ENCODE results near the gene ENTHD1. TPM values are rescaled to one million over a fixed set of nuclear protein-coding genes. Genes with fewer than 3 reads are reported as not detected.

The ENTHD1 gene
- total RNA-seq, 2 experiments from 2014 or later, result 0.34 TPM

- no peaks in the 10 kb centered on the region for H3K27me3 Mint-ChIP-seq
- H3K4me3 Mint-ChIP-seq, result peak overlapping the region; percentile 72
- peak overlapping the region; percentile 90 for H3K27ac Mint-ChIP-seq
- peak; percentile 92 for TF ChIP-seq CTCF (IDR thresholded peaks at IDR 0.05)
- intact Hi-C loops (cut with micrococcal nuclease), result no loop called here
- DNase-seq (peak; percentile 81), ATAC-seq (peak; percentile 67)
- CTCF ChIA-PET, result interaction anchor here (0.8 to 4.2 kb wide), 24 partner anchors 9 to 398 kb away, joined by 3 to 50 read pairs (median 6); partner anchors contain the start of gene GRAP2
- H3K36me3 Mint-ChIP-seq (ENCODE audit: low read depth), result peaks cover 29% of the 10 kb centered on the region
- H3K9me3 Mint-ChIP-seq, result no peaks in the 10 kb centered on the region
- peaks cover 50% of the 10 kb centered on the region for H3K4me1 Mint-ChIP-seq (ENCODE audit: low read depth)
- POLR2A ChIA-PET, result interaction anchor here (0.7 to 4.4 kb wide), 15 partner anchors 9 to 111 kb away, joined by 3 to 33 read pairs (median 5); no protein-coding TSS in a partner anchor
Measured at GRCh38 chr22:39932918-39933649, 39.5 kb upstream of the ENTHD1 start.

DNA sequence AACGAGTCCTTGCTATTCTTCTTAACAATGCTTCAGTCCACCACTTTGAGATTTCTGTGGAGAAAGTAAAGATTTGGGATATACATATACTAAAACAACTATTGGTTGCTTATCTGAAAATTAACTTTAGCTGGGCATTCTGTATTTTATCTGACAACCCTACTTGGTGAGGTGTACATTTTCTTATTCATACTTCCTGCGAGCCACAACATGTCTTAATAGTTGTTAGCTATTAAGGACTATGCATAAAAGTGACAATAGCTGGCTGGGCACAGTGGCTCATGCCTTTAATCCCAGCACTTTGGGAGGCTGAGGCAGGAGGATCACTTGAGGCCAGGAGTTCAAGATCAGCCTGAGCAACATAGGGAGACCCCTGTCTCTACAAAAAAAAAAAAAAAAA is 38.6 kb upstream of the ENTHD1 start:
- ChIA-PET CTCF (interaction anchor here (0.6 to 4.2 kb wide), 16 partner anchors 9 to 397 kb away, joined by 3 to 50 read pairs (median 6); no protein-coding TSS in a partner anchor), POLR2A (interaction anchor here (0.6 to 4.4 kb wide), 11 partner anchors 8 to 112 kb away, joined by 3 to 33 read pairs (median 6); no protein-coding TSS in a partner anchor)
- peaks cover 38% of the 10 kb centered on the region for H3K36me3 Mint-ChIP-seq (ENCODE audit: low read depth)
- no peaks in the 10 kb centered on the region for H3K9me3 Mint-ChIP-seq
- H3K27ac Mint-ChIP-seq, result no peak overlapping the region
- no peak for TF ChIP-seq CTCF (IDR thresholded peaks at IDR 0.05)
- no peak overlapping the region for H3K4me3 Mint-ChIP-seq
- H3K4me1 Mint-ChIP-seq (ENCODE audit: low read depth), result peaks cover 43% of the 10 kb centered on the region
- no peaks in the 10 kb centered on the region for H3K27me3 Mint-ChIP-seq
- intact Hi-C loops (cut with micrococcal nuclease), result no loop called here
- DNase-seq (no peak), ATAC-seq (no peak)

- peaks cover 41% of the 10 kb centered on the region for H3K36me3 Mint-ChIP-seq (ENCODE audit: low read depth)
- H3K27me3 Mint-ChIP-seq, result no peaks in the 10 kb centered on the region
- peaks cover 34% of the 10 kb centered on the region for H3K4me1 Mint-ChIP-seq (ENCODE audit: low read depth)
- no peak for DNase-seq
- ChIA-PET CTCF (interaction anchor here (11.3 kb wide), 1 partner anchor 22 kb away, joined by 130 read pairs; no protein-coding TSS in a partner anchor), POLR2A (interaction anchor here (0.9 to 1.0 kb wide), 2 partner anchors 12 to 113 kb away, joined by 4 read pairs; no protein-coding TSS in a partner anchor)
- intact Hi-C loops (cut with micrococcal nuclease), result no loop called here
- peak; percentile 29 for ATAC-seq
- H3K9me3 Mint-ChIP-seq, result no peaks in the 10 kb centered on the region
- TF ChIP-seq CTCF (IDR thresholded peaks at IDR 0.05), result no peak
- H3K27ac Mint-ChIP-seq, result no peak overlapping the region
- H3K4me3 Mint-ChIP-seq, result no peak overlapping the region
Measured at GRCh38 chr22:39931251-39931650, 37.7 kb upstream of the ENTHD1 start.

DNA sequence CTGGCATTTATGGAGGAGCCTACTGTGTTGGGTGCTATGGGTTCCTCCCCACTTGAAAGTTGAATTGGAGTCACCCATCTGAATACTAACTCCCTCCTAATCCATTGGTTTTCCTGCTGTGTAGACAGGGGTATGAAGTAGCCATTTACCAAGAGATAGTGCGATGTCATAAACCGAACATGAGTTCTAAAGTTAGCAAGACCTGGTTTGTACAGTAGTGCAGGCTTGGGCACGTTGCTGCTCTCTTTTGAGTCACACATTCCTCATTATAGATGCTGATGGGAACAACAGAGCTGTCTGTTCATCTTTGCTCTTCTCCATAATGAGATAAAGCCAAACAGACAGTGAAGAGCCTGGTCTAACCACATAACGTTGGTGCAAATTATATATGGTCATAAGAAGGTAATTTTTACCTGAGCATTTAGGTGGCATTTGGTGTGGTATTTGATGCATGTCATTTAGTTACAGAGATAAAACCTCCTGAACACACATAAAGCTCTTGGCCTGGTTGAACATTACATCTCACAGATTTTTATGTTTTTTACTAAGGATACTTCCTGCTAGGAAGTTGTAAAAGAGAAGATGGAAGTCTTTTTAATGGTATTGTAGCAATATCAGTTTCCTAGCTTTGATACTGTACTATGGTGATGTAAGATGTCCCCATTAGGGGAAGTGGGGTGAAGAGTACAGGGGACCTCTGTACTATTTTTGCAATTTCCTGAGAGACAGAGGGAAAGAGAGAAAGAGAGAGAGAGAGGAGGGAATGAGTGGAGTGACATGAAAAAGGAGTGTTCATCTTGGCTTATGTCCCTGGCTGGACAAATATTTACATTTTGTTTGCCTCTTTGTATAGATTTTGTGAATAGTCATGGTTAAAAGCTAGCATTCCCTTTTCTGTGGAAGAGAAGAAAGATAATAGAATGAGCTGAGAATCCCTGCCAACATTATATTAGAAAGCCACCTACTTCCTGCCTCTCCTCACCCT is 35.3 kb upstream of the ENTHD1 start:
- ChIA-PET CTCF (interaction anchor here (0.9 to 11.3 kb wide), 15 partner anchors 8 to 400 kb away, joined by 3 to 130 read pairs (median 4); no protein-coding TSS in a partner anchor), POLR2A (interaction anchor here (0.7 to 10.2 kb wide), 7 partner anchors 8 to 115 kb away, joined by 3 to 270 read pairs (median 7); partner anchors contain the start of genes GRAP2 and TMA7B)
- Mint-ChIP-seq H3K36me3 (ENCODE audit: low read depth) (peaks cover 40% of the 10 kb centered on the region), H3K9me3 (no peaks in the 10 kb centered on the region), H3K27ac (no peak overlapping the region), H3K27me3 (no peaks in the 10 kb centered on the region), H3K4me3 (no peak overlapping the region), H3K4me1 (ENCODE audit: low read depth) (peaks cover 33% of the 10 kb centered on the region)
- TF ChIP-seq CTCF (IDR thresholded peaks at IDR 0.05), result no peak
- DNase-seq (peak; percentile 40), ATAC-seq (no peak)
- intact Hi-C loops (cut with micrococcal nuclease), result no loop called here
